HepG2 (cell line): ENCODE results near the gene KLRG1. TPM values are rescaled to one million over a fixed set of nuclear protein-coding genes. Genes with fewer than 3 reads are reported as not detected.

Experiments used
- ATAC-seq: fragments of 200-7000 bp; cut with Tn5 transposase; 3 replicates; pipeline ENCODE4 v1.9.1; 2020; ENCODE audit warnings: mild to moderate bottlenecking, moderate library complexity
- BruUV-seq: library from RNA; stranded (reverse); fragments of 400-500 nt; replicated peaks from 2 replicates; lab custom pipeline; 2021; lab: Mats Ljungman, UMichigan
- CTCF ChIA-PET: fragments of 300-600 bp; formaldehyde crosslinking; extraction: SDS; loops from one replicate; lab custom pipeline; 2021; ENCODE audit warnings: low total read pairs, inconsistent platforms, low intra/inter-chr PET ratio; lab: Yijun Ruan, JAX
- POLR2A ChIA-PET: fragments of 350-600 bp; sonication (Branson Sonifier 250); formaldehyde crosslinking; loops from one replicate; lab custom pipeline; 2020; ENCODE audit warnings: antibody characterized with exemption, inconsistent platforms; lab: Yijun Ruan, JAX
- DNase-seq: peaks from one replicate; pipeline ENCODE4 v3.0.0-alpha.2; 2015; ENCODE audit warnings: low spot score
- FAIRE-seq: peaks from 3 replicates; lab custom pipeline; 2011; peaks lifted over from hg19 to GRCh38; lab: Jason Lieb, UNC
- H2AFZ ChIP-seq: one replicate; pipeline ENCODE4 v1.6.1; 2011; ENCODE audit warnings: low read length, inconsistent platforms
- H3K27ac ChIP-seq: fragments of 300-600 bp; 3 replicates; pipeline ENCODE4 v1.8.0; 2011; ENCODE audit warnings: mixed run types, mild to moderate bottlenecking, mixed read lengths, low read length, inconsistent platforms; ENCODE audit not compliant: insufficient read depth; ENCODE audit errors: extremely low read length
- H3K27me3 ChIP-seq, 2 experiments: fragments of 200-600 bp in 1 of 2; 2 replicates in 1 of 2; 3 replicates in 1 of 2; pipeline versions ENCODE4 v1.6.0 to v1.8.0; 2011; ENCODE audit warnings: low read length in 2 of 2, mild to moderate bottlenecking in 2 of 2, moderate library complexity in 2 of 2, inconsistent platforms in 1 of 2; ENCODE audit not compliant: insufficient read depth in 2 of 2, control insufficient read depth in 1 of 2
- H3K36me3 ChIP-seq, 2 experiments: fragments of 200-600 bp in 1 of 2; replicated peaks in 1 of 2; 2 replicates in 1 of 2; 3 replicates in 1 of 2; pipeline versions ENCODE4 v1.5.1 to v1.8.0; 2011; ENCODE audit warnings: low read length in 2 of 2, inconsistent platforms in 1 of 2; ENCODE audit not compliant: insufficient read depth in 2 of 2, control insufficient read depth in 1 of 2
- H3K4me1 ChIP-seq: 2 replicates; pipeline ENCODE4 v1.5.1; 2012; ENCODE audit warnings: low read length, inconsistent platforms; ENCODE audit not compliant: insufficient read depth
- H3K4me2 ChIP-seq: 2 replicates; pipeline ENCODE4 v1.6.0; 2011; ENCODE audit warnings: low read depth, low read length, inconsistent platforms
- H3K4me3 ChIP-seq, 3 experiments: fragments of 200-600 bp in 1 of 3; sonication (generic), shearing (Covaris generic) in 1 of 3; replicated peaks in 1 of 3; 2 replicates each; pipeline ENCODE4 v1.5.1; 2011 to 2016; ENCODE audit warnings: low read length in 3 of 3, inconsistent platforms in 2 of 3, low read depth in 2 of 3, mild to moderate bottlenecking in 2 of 3, control low read depth in 1 of 3, mixed read lengths in 1 of 3; ENCODE audit not compliant: insufficient read depth in 1 of 3
- H3K79me2 ChIP-seq: one replicate; pipeline ENCODE4 v1.6.1; 2011; ENCODE audit warnings: low read length, inconsistent platforms; ENCODE audit not compliant: insufficient read depth
- H3K9ac ChIP-seq: 2 replicates; pipeline ENCODE4 v1.6.0; 2011; ENCODE audit warnings: mild to moderate bottlenecking, low read depth, low read length, inconsistent platforms; ENCODE audit not compliant: insufficient read depth
- H3K9me3 ChIP-seq: 2 replicates; pipeline ENCODE4 v1.5.1; 2012; ENCODE audit warnings: mild to moderate bottlenecking, low read length
- H4K20me1 ChIP-seq: 2 replicates; pipeline ENCODE4 v1.6.0; 2011; ENCODE audit warnings: inconsistent platforms, mild to moderate bottlenecking, low read length, moderate library complexity; ENCODE audit not compliant: insufficient read depth
- ATAD3A ChIP-seq: sonication (generic); formaldehyde crosslinking; IDR thresholded peaks from 2 replicates; pipeline ENCODE4 v1.4.0; 2020; ENCODE audit warnings: missing genetic modification reagents
- BCLAF1 ChIP-seq: fragments of 450-650 bp; IDR thresholded peaks from 2 replicates; pipeline ENCODE4 v1.6.1; 2017; ENCODE audit warnings: mild to moderate bottlenecking
- MATR3 ChIP-seq: sonication (generic); formaldehyde crosslinking; IDR thresholded peaks from 2 replicates; pipeline ENCODE4 v1.4.0; 2020; ENCODE audit warnings: missing genetic modification reagents
- NFYC ChIP-seq: IDR thresholded peaks from 2 replicates; pipeline ENCODE4 v1.6.1; 2016; ENCODE audit warnings: missing genetic modification reagents, missing compliant biosample characterization
- ZBTB46 ChIP-seq: sonication (generic); formaldehyde crosslinking; IDR thresholded peaks from 2 replicates; pipeline ENCODE4 v1.4.0; 2020; ENCODE audit warnings: mild to moderate bottlenecking, missing genetic modification reagents, borderline replicate concordance
- ZNF18 ChIP-seq: sonication (generic); formaldehyde crosslinking; IDR thresholded peaks from 2 replicates; pipeline ENCODE4 v1.8.0; 2022; ENCODE audit warnings: mild to moderate bottlenecking, missing genetic modification reagents; ENCODE audit not compliant: insufficient replicate concordance
- WGBS: methylation state at CpG from one replicate; pipeline ENCODE4 v1.1.6; 2017; ENCODE audit warnings: low lambda C conversion rate; 5-methylcytosine and 5-hydroxymethylcytosine counted together
- in situ Hi-C: cut with HindIII; loops from 2 replicates; pipeline ENCODE4 v1.10.0; 2017; ENCODE audit warnings: low pct_unique_long_range_greater_than_20kb; ENCODE audit not compliant: extremely low pct_ligation_motif_present
- intact Hi-C: fragments of 100-400 bp; cut with micrococcal nuclease; formaldehyde crosslinking; loops from one replicate; pipeline ENCODE4 v1.10.0; 2022; ENCODE audit not compliant: unreplicated experiment
- polyA plus RNA-seq, 8 experiments: library from polyadenylated mRNA; depleted of rRNA in 3 of 8; stranded (reverse) in 7 of 8; unstranded in 1 of 8; fragments of >200 nt; fragmentation: Illumina TruSeq in 4 of 8; extraction: Trizol in 4 of 8; gene quantifications; 2 replicates each; pipeline versions ENCODE4 v1.2.1 to v1.2.3, GENCODE V29; 2011 to 2016; ENCODE audit warnings: low read depth in 4 of 8, missing spikeins in 1 of 8, mixed read lengths in 1 of 8; ENCODE audit not compliant: insufficient read depth in 1 of 8
- total RNA-seq, 5 experiments: library from RNA; depleted of rRNA; stranded (reverse); fragments of >200 nt; fragmentation: Illumina TruSeq; extraction: Trizol; gene quantifications; 2 replicates each; pipeline ENCODE4 v1.2.3, GENCODE V29; 2016; ENCODE audit warnings: low read depth in 1 of 5

Gene KLRG1
- total and polyA plus RNA-seq, 2 of the 13 experiments (the other 11 are each of a cell fraction or from before 2014, with no cell fraction given): 1.2 to 1.7 TPM

GRCh38 chr12:8991371-8992345 is 2.3 kb downstream of the KLRG1 start:
- no peaks in the 10 kb centered on the region; a peak in 1 of 5 replicates for H3K36me3 ChIP-seq
- 18% methylated on average over 6 of the region's 6 CpGs for WGBS
- ChIA-PET CTCF (no interaction called here), POLR2A (no interaction called here)
- no peak overlapping the region for H3K4me3 ChIP-seq
- no peak overlapping the region for H3K9ac ChIP-seq
- no peak overlapping the region for H3K4me2 ChIP-seq
- no peak overlapping the region for H3K27ac ChIP-seq
- H3K9me3 ChIP-seq: no peaks in the 10 kb centered on the region
- BruUV-seq: no TSS peak
- in situ Hi-C loops (no loop called here), intact Hi-C loops (no loop called here)
- no peaks in the 10 kb centered on the region; a peak in 1 of 5 replicates for H3K27me3 ChIP-seq
- no peak for DNase-seq
- no peaks in the 10 kb centered on the region for H4K20me1 ChIP-seq
- no peak for FAIRE-seq
- no peak for TF ChIP-seq ATAD3A (CRISPR knock-in tag)
- TF ChIP-seq ZBTB46: no peak
- TF ChIP-seq NFYC (CRISPR knock-in tag): no peak
- no peak for TF ChIP-seq BCLAF1
- no peak for TF ChIP-seq MATR3
- TF ChIP-seq ZNF18 (CRISPR knock-in tag): no peak
- TF ChIP-seq, all 625 proteins: peak for 0
- Histone ChIP-seq H3K4me1 (peaks cover 12% of the 10 kb centered on the region), H3K79me2 (no peaks in the 10 kb centered on the region), H2AFZ (no peak overlapping the region)
- no peak for ATAC-seq
